HEK293 (cell line): ENCODE results near the gene SEPTIN3.

Source experiments
- CTCF ChIA-PET: fragments of 350-600 bp; formaldehyde crosslinking; extraction: SDS; loops from one replicate; lab custom pipeline; 2021; ENCODE audit warnings: antibody characterized with exemption; lab: Yijun Ruan, JAX
- POLR2A ChIA-PET: fragments of 300-600 bp; formaldehyde crosslinking; extraction: SDS; loops from one replicate; lab custom pipeline; 2020; ENCODE audit warnings: antibody characterized with exemption, inconsistent platforms; lab: Yijun Ruan, JAX
- H3K27ac ChIP-seq: fragments of 200-500 bp; sonication (Bioruptor generic); 2 replicates; pipeline ENCODE4 v1.5.1; 2014; ENCODE audit warnings: low read depth, low read length, control low read depth, inconsistent platforms; ENCODE audit errors: extremely low read depth
- H3K36me3 ChIP-seq, 2 experiments: fragments of 200-500 bp in 1 of 2; sonication (Bioruptor generic) in 1 of 2; 1 replicate in 1 of 2; 2 replicates in 1 of 2; pipeline ENCODE4 v1.5.1; 2014 to 2017; ENCODE audit warnings: inconsistent platforms in 2 of 2, low read length in 2 of 2; ENCODE audit not compliant: control insufficient read depth in 2 of 2, insufficient read depth in 1 of 2
- H3K4me1 ChIP-seq: fragments of 200-500 bp; sonication (Bioruptor generic); 2 replicates; pipeline ENCODE4 v1.5.1; 2014; ENCODE audit warnings: mild to moderate bottlenecking, low read length, inconsistent platforms; ENCODE audit not compliant: control insufficient read depth, insufficient read depth
- H3K4me3 ChIP-seq: 2 replicates; pipeline ENCODE4 v1.5.1; 2011; ENCODE audit warnings: low read depth, mild to moderate bottlenecking, control low read depth, low read length, moderate library complexity
- H3K9me3 ChIP-seq: fragments of 200-500 bp; sonication (Bioruptor generic); 2 replicates; pipeline ENCODE4 v1.5.1; 2014; ENCODE audit warnings: low read depth, low read length, inconsistent platforms; ENCODE audit not compliant: control insufficient read depth, insufficient read depth
- HOXD13 ChIP-seq: sonication (generic); formaldehyde crosslinking; IDR thresholded peaks from 2 replicates; pipeline ENCODE4 v1.8.0; 2022; ENCODE audit warnings: missing genetic modification reagents, borderline replicate concordance
- PBX3 ChIP-seq: sonication (generic); formaldehyde crosslinking; IDR thresholded peaks from 2 replicates; pipeline ENCODE4 v1.8.1; 2022; ENCODE audit warnings: mild to moderate bottlenecking, moderate library complexity, missing genetic modification reagents
- PRDM1 ChIP-seq: fragments of 450-650 bp; formaldehyde crosslinking; IDR thresholded peaks from 2 replicates; pipeline ENCODE4; 2016; ENCODE audit warnings: missing biosample characterization, missing genetic modification characterization
- SP2 ChIP-seq: fragments of 450-650 bp; formaldehyde crosslinking; IDR thresholded peaks from 2 replicates; pipeline ENCODE4 v1.5.1; 2016; ENCODE audit warnings: missing biosample characterization, missing genetic modification characterization
- ZBTB1 ChIP-seq: fragments of 450-650 bp; formaldehyde crosslinking; IDR thresholded peaks from 2 replicates; pipeline ENCODE4 v1.5.1; 2016; ENCODE audit warnings: missing biosample characterization, missing genetic modification characterization
- ZNF248 ChIP-seq: fragments of 450-650 bp; formaldehyde crosslinking; IDR thresholded peaks from 2 replicates; pipeline ENCODE4 v1.5.1; 2017; ENCODE audit warnings: missing biosample characterization, missing genetic modification characterization
- ZNF274 ChIP-seq, 2 experiments: fragments of 200-500 bp in 1 of 2; fragments of 450-650 bp in 1 of 2; sonication (Bioruptor generic) in 1 of 2; formaldehyde crosslinking in 1 of 2; IDR thresholded peaks; 2 replicates each; pipeline versions ENCODE4 v1.5.1 to v1.6.1; 2014 to 2016; ENCODE audit warnings: borderline replicate concordance in 1 of 2, inconsistent platforms in 1 of 2, low read length in 1 of 2, missing biosample characterization in 1 of 2, missing genetic modification characterization in 1 of 2
- ZNF366 ChIP-seq: fragments of 450-650 bp; formaldehyde crosslinking; conservative IDR thresholded peaks from 2 replicates; pipeline ENCODE4 v1.5.1; 2016; ENCODE audit warnings: missing biosample characterization, missing genetic modification characterization
- ZNF398 ChIP-seq: fragments of 450-650 bp; formaldehyde crosslinking; IDR thresholded peaks from 2 replicates; pipeline ENCODE4 v1.5.1; 2017; ENCODE audit warnings: missing biosample characterization, missing genetic modification characterization
- ZNF558 ChIP-seq: fragments of 450-650 bp; formaldehyde crosslinking; IDR thresholded peaks from 2 replicates; pipeline ENCODE4 v1.5.1; 2016; ENCODE audit warnings: missing biosample characterization, missing genetic modification characterization

The SEPTIN3 gene

GRCh38 chr22:42013385-42013784 lies 44.1 kb downstream of the SEPTIN3 start:
- Histone ChIP-seq H3K9me3 (no peaks in the 10 kb centered on the region; the same call in 1 of the 2 replicates), H3K4me3 (no peak overlapping the region), H3K27ac (no peak overlapping the region)
- CTCF ChIA-PET, result interaction anchor here (0.6 to 0.9 kb wide), 2 partner anchors 11 to 77 kb away, joined by 3 to 4 read pairs; partner anchors contain the start of gene NDUFA6
- TF ChIP-seq ZBTB1 (tag by site-specific recombination) (no peak), ZNF558 (tag by site-specific recombination) (peak; percentile 98)
- TF ChIP-seq, all 188 proteins: peak for 1
- Histone ChIP-seq H3K36me3 (no peaks in the 10 kb centered on the region), H3K4me1 (no peaks in the 10 kb centered on the region)
- POLR2A ChIA-PET, result no interaction called here

- no peaks in the 10 kb centered on the region for H3K36me3 ChIP-seq
- H3K27ac ChIP-seq, result no peak overlapping the region
- POLR2A ChIA-PET, result no interaction called here
- H3K9me3 ChIP-seq, result no peaks in the 10 kb centered on the region; the same call in 1 of the 2 replicates
- CTCF ChIA-PET, result interaction anchor here (0.6 to 1.1 kb wide), 3 partner anchors 9 to 17 kb away, joined by 3 read pairs; no protein-coding TSS in a partner anchor
- H3K4me3 ChIP-seq, result no peak overlapping the region
- TF ChIP-seq PBX3 (CRISPR knock-in tag) (no peak), ZNF248 (tag by site-specific recombination) (no peak), SP2 (tag by site-specific recombination) (no peak), ZNF274 (IDR thresholded peaks at IDR 0.05; ENCODE audit: low read length) (no peak), ZNF274 (tag by site-specific recombination; IDR thresholded peaks at IDR 0.05; ENCODE audit: borderline replicate concordance) (no peak)
- H3K4me1 ChIP-seq, result no peaks in the 10 kb centered on the region
Measured at GRCh38 chr22:42016111-42016510, 46.9 kb downstream of the SEPTIN3 start.

GRCh38 chr22:42018224-42018623 lies 49.0 kb downstream of the SEPTIN3 start:
- Histone ChIP-seq H3K27ac (no peak overlapping the region), H3K4me3 (no peak overlapping the region), H3K36me3 (no peaks in the 10 kb centered on the region), H3K4me1 (no peaks in the 10 kb centered on the region), H3K9me3 (no peaks in the 10 kb centered on the region; the same call in 1 of the 2 replicates)
- CTCF ChIA-PET, result no interaction called here
- POLR2A ChIA-PET, result no interaction called here
- TF ChIP-seq HOXD13 (CRISPR knock-in tag) (no peak), PRDM1 (tag by site-specific recombination) (peak; percentile 83), ZNF398 (tag by site-specific recombination) (no peak), ZNF366 (tag by site-specific recombination) (peak; percentile 60; the same call in 1 of the 2 replicates)
